HEK293 (cell line): ENCODE data around the gene TTF1.

Source experiments
- CTCF ChIA-PET: fragments of 350-600 bp; formaldehyde crosslinking; extraction: SDS; loops from one replicate; lab custom pipeline; 2021; ENCODE audit warnings: antibody characterized with exemption; lab: Yijun Ruan, JAX
- POLR2A ChIA-PET: fragments of 300-600 bp; formaldehyde crosslinking; extraction: SDS; loops from one replicate; lab custom pipeline; 2020; ENCODE audit warnings: antibody characterized with exemption, inconsistent platforms; lab: Yijun Ruan, JAX
- H3K27ac ChIP-seq: fragments of 200-500 bp; sonication (Bioruptor generic); 2 replicates; pipeline ENCODE4 v1.5.1; 2014; ENCODE audit warnings: low read depth, low read length, control low read depth, inconsistent platforms; ENCODE audit errors: extremely low read depth
- H3K36me3 ChIP-seq, 2 experiments: fragments of 200-500 bp in 1 of 2; sonication (Bioruptor generic) in 1 of 2; 1 replicate in 1 of 2; 2 replicates in 1 of 2; pipeline ENCODE4 v1.5.1; 2014 to 2017; ENCODE audit warnings: inconsistent platforms in 2 of 2, low read length in 2 of 2; ENCODE audit not compliant: control insufficient read depth in 2 of 2, insufficient read depth in 1 of 2
- H3K4me1 ChIP-seq: fragments of 200-500 bp; sonication (Bioruptor generic); 2 replicates; pipeline ENCODE4 v1.5.1; 2014; ENCODE audit warnings: mild to moderate bottlenecking, low read length, inconsistent platforms; ENCODE audit not compliant: control insufficient read depth, insufficient read depth
- H3K4me3 ChIP-seq: 2 replicates; pipeline ENCODE4 v1.5.1; 2011; ENCODE audit warnings: low read depth, mild to moderate bottlenecking, control low read depth, low read length, moderate library complexity
- H3K9me3 ChIP-seq: fragments of 200-500 bp; sonication (Bioruptor generic); 2 replicates; pipeline ENCODE4 v1.5.1; 2014; ENCODE audit warnings: low read depth, low read length, inconsistent platforms; ENCODE audit not compliant: control insufficient read depth, insufficient read depth
- BCL11A ChIP-seq: fragments of 450-650 bp; formaldehyde crosslinking; IDR thresholded peaks from 2 replicates; pipeline ENCODE4 v1.5.1; 2016; ENCODE audit warnings: low read depth, missing biosample characterization, missing genetic modification characterization
- TRIM28 ChIP-seq: IDR thresholded peaks from 2 replicates; pipeline ENCODE4 v1.6.1; 2011; ENCODE audit warnings: low read length, control low read depth, borderline replicate concordance
- ZBTB21 ChIP-seq: fragments of 450-650 bp; formaldehyde crosslinking; IDR thresholded peaks from 2 replicates; pipeline ENCODE4 v1.5.1; 2017; ENCODE audit warnings: missing biosample characterization, missing genetic modification characterization
- ZFHX2 ChIP-seq: fragments of 450-650 bp; formaldehyde crosslinking; conservative IDR thresholded peaks from 2 replicates; pipeline ENCODE4 v1.5.1; 2016; ENCODE audit warnings: missing biosample characterization, missing genetic modification characterization
- ZNF266 ChIP-seq: fragments of 450-650 bp; formaldehyde crosslinking; IDR thresholded peaks from 2 replicates; pipeline ENCODE4 v1.5.1; 2016; ENCODE audit warnings: missing biosample characterization, missing genetic modification characterization, low read depth
- ZNF292 ChIP-seq: fragments of 450-650 bp; formaldehyde crosslinking; IDR thresholded peaks from 2 replicates; pipeline ENCODE4 v1.5.1; 2016; ENCODE audit warnings: low read depth, missing biosample characterization, missing genetic modification characterization, borderline replicate concordance
- ZNF354C ChIP-seq: fragments of 450-650 bp; formaldehyde crosslinking; IDR thresholded peaks from 2 replicates; pipeline ENCODE4 v1.5.1; 2016; ENCODE audit warnings: missing biosample characterization, missing genetic modification characterization, low read depth, borderline replicate concordance
- ZNF677 ChIP-seq: fragments of 450-650 bp; IDR thresholded peaks from 2 replicates; pipeline ENCODE4 v1.5.0; 2018; ENCODE audit warnings: missing biosample characterization, mild to moderate bottlenecking, missing genetic modification characterization, moderate library complexity
- ZSCAN23 ChIP-seq: fragments of 450-650 bp; formaldehyde crosslinking; IDR thresholded peaks from 2 replicates; pipeline ENCODE4 v1.5.1; 2016; ENCODE audit warnings: missing biosample characterization, missing genetic modification characterization
- TF ChIP-seq, protein P1 (sequence below): fragments of 450-650 bp; formaldehyde crosslinking; IDR thresholded peaks from 2 replicates; pipeline ENCODE4 v1.5.1; 2016; ENCODE audit warnings: missing biosample characterization, missing genetic modification characterization
- TF ChIP-seq, protein P2 (sequence below): fragments of 450-650 bp; formaldehyde crosslinking; IDR thresholded peaks from 2 replicates; pipeline ENCODE4 v1.5.1; 2016; ENCODE audit warnings: missing biosample characterization, missing genetic modification characterization
- TF ChIP-seq, protein P3 (sequence below): fragments of 450-650 bp; IDR thresholded peaks from 2 replicates; pipeline ENCODE4 v1.5.1; 2018; ENCODE audit warnings: missing biosample characterization, mild to moderate bottlenecking, missing genetic modification characterization
- TF ChIP-seq, protein P4 (sequence below): fragments of 450-650 bp; formaldehyde crosslinking; IDR thresholded peaks from 2 replicates; pipeline ENCODE4 v1.5.1; 2016; ENCODE audit warnings: missing biosample characterization, missing genetic modification characterization
- TF ChIP-seq, protein P5 (sequence below): fragments of 450-650 bp; formaldehyde crosslinking; IDR thresholded peaks from 2 replicates; pipeline ENCODE4 v1.5.1; 2016; ENCODE audit warnings: missing biosample characterization, missing genetic modification characterization, low read depth
- TF ChIP-seq, protein P6 (sequence below): fragments of 450-650 bp; formaldehyde crosslinking; IDR thresholded peaks from 2 replicates; pipeline ENCODE4; 2016; ENCODE audit warnings: missing biosample characterization, missing genetic modification characterization
- TF ChIP-seq, protein P7 (sequence below): fragments of 450-650 bp; formaldehyde crosslinking; IDR thresholded peaks from 2 replicates; pipeline ENCODE4 v1.5.1; 2017; ENCODE audit warnings: missing biosample characterization, missing genetic modification characterization

Gene TTF1

DNA sequence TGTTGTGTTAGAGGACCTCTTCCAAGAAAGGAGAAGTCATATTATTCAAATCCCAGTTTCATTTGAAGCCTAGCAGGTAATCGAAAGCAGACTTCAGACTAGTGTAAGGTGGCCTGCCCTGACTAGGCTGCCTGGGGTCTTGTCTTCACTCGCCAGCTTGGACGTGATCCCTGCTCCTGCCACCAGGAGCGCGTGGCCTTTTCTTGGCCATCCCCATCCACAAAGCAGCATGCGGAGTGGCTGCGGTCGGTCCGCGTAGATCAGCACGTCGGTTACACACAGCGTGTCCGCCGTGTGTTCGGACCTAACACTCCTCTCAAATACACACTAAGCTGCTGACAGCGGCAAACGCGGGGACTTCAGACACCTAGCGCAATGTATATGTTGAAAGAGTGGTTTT lies 40.7 kb upstream of the TTF1 start:
- POLR2A ChIA-PET: no interaction called here
- TF ChIP-seq ZBTB21 (tag by site-specific recombination) (no peak), ZNF266 (tag by site-specific recombination) (no peak), ZNF354C (no peak), ZNF292 (tag by site-specific recombination) (no peak), TRIM28 (no peak), ZNF677 (tag by site-specific recombination) (no peak), BCL11A (no peak), ZFHX2 (tag by site-specific recombination) (no peak), ZSCAN23 (tag by site-specific recombination) (no peak)
- TF ChIP-seq, protein P1, sequence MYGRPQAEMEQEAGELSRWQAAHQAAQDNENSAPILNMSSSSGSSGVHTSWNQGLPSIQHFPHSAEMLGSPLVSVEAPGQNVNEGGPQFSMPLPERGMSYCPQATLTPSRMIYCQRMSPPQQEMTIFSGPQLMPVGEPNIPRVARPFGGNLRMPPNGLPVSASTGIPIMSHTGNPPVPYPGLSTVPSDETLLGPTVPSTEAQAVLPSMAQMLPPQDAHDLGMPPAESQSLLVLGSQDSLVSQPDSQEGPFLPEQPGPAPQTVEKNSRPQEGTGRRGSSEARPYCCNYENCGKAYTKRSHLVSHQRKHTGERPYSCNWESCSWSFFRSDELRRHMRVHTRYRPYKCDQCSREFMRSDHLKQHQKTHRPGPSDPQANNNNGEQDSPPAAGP (tag by site-specific recombination): no peak
- TF ChIP-seq, protein P2, sequence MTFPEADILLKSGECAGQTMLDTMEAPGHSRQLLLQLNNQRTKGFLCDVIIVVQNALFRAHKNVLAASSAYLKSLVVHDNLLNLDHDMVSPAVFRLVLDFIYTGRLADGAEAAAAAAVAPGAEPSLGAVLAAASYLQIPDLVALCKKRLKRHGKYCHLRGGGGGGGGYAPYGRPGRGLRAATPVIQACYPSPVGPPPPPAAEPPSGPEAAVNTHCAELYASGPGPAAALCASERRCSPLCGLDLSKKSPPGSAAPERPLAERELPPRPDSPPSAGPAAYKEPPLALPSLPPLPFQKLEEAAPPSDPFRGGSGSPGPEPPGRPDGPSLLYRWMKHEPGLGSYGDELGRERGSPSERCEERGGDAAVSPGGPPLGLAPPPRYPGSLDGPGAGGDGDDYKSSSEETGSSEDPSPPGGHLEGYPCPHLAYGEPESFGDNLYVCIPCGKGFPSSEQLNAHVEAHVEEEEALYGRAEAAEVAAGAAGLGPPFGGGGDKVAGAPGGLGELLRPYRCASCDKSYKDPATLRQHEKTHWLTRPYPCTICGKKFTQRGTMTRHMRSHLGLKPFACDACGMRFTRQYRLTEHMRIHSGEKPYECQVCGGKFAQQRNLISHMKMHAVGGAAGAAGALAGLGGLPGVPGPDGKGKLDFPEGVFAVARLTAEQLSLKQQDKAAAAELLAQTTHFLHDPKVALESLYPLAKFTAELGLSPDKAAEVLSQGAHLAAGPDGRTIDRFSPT (tag by site-specific recombination): no peak
- TF ChIP-seq, protein P3, sequence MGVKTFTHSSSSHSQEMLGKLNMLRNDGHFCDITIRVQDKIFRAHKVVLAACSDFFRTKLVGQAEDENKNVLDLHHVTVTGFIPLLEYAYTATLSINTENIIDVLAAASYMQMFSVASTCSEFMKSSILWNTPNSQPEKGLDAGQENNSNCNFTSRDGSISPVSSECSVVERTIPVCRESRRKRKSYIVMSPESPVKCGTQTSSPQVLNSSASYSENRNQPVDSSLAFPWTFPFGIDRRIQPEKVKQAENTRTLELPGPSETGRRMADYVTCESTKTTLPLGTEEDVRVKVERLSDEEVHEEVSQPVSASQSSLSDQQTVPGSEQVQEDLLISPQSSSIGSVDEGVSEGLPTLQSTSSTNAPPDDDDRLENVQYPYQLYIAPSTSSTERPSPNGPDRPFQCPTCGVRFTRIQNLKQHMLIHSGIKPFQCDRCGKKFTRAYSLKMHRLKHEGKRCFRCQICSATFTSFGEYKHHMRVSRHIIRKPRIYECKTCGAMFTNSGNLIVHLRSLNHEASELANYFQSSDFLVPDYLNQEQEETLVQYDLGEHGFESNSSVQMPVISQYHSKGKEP (tag by site-specific recombination): no peak
- TF ChIP-seq, protein P4, sequence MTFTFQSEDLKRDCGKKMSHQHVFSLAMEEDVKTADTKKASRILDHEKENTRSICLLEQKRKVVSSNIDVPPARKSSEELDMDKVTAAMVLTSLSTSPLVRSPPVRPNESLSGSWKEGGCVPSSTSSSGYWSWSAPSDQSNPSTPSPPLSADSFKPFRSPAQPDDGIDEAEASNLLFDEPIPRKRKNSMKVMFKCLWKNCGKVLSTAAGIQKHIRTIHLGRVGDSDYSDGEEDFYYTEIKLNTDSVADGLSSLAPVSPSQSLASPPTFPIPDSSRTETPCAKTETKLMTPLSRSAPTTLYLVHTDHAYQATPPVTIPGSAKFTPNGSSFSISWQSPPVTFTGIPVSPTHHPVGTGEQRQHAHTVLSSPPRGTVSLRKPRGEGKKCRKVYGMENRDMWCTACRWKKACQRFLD (tag by site-specific recombination): no peak
- TF ChIP-seq, protein P5, sequence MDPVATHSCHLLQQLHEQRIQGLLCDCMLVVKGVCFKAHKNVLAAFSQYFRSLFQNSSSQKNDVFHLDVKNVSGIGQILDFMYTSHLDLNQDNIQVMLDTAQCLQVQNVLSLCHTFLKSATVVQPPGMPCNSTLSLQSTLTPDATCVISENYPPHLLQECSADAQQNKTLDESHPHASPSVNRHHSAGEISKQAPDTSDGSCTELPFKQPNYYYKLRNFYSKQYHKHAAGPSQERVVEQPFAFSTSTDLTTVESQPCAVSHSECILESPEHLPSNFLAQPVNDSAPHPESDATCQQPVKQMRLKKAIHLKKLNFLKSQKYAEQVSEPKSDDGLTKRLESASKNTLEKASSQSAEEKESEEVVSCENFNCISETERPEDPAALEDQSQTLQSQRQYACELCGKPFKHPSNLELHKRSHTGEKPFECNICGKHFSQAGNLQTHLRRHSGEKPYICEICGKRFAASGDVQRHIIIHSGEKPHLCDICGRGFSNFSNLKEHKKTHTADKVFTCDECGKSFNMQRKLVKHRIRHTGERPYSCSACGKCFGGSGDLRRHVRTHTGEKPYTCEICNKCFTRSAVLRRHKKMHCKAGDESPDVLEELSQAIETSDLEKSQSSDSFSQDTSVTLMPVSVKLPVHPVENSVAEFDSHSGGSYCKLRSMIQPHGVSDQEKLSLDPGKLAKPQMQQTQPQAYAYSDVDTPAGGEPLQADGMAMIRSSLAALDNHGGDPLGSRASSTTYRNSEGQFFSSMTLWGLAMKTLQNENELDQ (tag by site-specific recombination): no peak
- TF ChIP-seq, protein P6, sequence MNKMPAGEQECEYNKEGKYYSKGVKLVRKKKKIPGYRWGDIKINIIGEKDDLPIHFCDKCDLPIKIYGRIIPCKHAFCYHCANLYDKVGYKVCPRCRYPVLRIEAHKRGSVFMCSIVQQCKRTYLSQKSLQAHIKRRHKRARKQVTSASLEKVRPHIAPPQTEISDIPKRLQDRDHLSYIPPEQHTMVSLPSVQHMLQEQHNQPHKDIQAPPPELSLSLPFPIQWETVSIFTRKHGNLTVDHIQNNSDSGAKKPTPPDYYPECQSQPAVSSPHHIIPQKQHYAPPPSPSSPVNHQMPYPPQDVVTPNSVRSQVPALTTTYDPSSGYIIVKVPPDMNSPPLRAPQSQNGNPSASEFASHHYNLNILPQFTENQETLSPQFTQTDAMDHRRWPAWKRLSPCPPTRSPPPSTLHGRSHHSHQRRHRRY (tag by site-specific recombination): no peak
- TF ChIP-seq, protein P7, sequence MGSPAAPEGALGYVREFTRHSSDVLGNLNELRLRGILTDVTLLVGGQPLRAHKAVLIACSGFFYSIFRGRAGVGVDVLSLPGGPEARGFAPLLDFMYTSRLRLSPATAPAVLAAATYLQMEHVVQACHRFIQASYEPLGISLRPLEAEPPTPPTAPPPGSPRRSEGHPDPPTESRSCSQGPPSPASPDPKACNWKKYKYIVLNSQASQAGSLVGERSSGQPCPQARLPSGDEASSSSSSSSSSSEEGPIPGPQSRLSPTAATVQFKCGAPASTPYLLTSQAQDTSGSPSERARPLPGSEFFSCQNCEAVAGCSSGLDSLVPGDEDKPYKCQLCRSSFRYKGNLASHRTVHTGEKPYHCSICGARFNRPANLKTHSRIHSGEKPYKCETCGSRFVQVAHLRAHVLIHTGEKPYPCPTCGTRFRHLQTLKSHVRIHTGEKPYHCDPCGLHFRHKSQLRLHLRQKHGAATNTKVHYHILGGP (tag by site-specific recombination): no peak
- Histone ChIP-seq H3K27ac (no peak overlapping the region), H3K36me3 (no peaks in the 10 kb centered on the region), H3K9me3 (no peaks in the 10 kb centered on the region), H3K4me1 (no peaks in the 10 kb centered on the region), H3K4me3 (no peak overlapping the region)
- CTCF ChIA-PET: interaction anchor here (0.6 to 1.7 kb wide), 2 partner anchors 35 to 94 kb away, joined by 3 to 4 read pairs; no protein-coding TSS in a partner anchor
